ENCODE measurements around the gene NXPE4. TPM values are rescaled to one million over a fixed set of nuclear protein-coding genes. Genes with fewer than 3 reads are reported as not detected.

NXPE4 gene
- total RNA-seq, 1 experiment from 2014 or later, result 0.11 TPM

DNA sequence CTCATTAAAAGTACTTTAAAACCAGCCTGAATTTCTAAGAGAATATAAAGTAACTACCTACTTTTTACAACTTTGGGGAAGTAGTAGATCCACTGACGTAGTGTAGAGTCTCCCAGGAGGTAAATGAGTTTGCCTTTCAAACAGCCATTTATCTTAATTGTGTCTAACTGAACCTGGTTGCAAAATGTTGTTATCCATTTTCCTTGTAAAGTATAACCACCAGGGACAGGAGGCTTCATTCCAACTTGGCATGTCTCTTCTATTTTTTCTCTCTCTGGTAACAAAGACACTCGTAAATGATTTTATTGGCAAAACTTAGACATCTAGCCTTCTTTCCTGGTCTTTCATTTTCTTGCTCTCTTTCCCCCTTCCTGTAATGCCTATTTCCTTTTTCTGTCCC lies 72.8 kb downstream of the NXPE4 start:
- H3K9me3 Mint-ChIP-seq, result peaks cover 48% of the 10 kb centered on the region
- DNase-seq (ENCODE audit: low spot score), result no peak
- no peaks in the 10 kb centered on the region for H3K4me1 Mint-ChIP-seq
- POLR2A ChIA-PET, result no interaction called here
- no peak for TF ChIP-seq ZNF138 (CRISPR knock-in tag; conservative IDR thresholded peaks at IDR 0.05)
- TF ChIP-seq, protein P1, sequence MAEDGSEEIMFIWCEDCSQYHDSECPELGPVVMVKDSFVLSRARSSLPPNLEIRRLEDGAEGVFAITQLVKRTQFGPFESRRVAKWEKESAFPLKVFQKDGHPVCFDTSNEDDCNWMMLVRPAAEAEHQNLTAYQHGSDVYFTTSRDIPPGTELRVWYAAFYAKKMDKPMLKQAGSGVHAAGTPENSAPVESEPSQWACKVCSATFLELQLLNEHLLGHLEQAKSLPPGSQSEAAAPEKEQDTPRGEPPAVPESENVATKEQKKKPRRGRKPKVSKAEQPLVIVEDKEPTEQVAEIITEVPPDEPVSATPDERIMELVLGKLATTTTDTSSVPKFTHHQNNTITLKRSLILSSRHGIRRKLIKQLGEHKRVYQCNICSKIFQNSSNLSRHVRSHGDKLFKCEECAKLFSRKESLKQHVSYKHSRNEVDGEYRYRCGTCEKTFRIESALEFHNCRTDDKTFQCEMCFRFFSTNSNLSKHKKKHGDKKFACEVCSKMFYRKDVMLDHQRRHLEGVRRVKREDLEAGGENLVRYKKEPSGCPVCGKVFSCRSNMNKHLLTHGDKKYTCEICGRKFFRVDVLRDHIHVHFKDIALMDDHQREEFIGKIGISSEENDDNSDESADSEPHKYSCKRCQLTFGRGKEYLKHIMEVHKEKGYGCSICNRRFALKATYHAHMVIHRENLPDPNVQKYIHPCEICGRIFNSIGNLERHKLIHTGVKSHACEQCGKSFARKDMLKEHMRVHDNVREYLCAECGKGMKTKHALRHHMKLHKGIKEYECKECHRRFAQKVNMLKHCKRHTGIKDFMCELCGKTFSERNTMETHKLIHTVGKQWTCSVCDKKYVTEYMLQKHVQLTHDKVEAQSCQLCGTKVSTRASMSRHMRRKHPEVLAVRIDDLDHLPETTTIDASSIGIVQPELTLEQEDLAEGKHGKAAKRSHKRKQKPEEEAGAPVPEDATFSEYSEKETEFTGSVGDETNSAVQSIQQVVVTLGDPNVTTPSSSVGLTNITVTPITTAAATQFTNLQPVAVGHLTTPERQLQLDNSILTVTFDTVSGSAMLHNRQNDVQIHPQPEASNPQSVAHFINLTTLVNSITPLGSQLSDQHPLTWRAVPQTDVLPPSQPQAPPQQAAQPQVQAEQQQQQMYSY (CRISPR knock-in tag; IDR thresholded peaks at IDR 0.05), result no peak
- TF ChIP-seq, protein P2, sequence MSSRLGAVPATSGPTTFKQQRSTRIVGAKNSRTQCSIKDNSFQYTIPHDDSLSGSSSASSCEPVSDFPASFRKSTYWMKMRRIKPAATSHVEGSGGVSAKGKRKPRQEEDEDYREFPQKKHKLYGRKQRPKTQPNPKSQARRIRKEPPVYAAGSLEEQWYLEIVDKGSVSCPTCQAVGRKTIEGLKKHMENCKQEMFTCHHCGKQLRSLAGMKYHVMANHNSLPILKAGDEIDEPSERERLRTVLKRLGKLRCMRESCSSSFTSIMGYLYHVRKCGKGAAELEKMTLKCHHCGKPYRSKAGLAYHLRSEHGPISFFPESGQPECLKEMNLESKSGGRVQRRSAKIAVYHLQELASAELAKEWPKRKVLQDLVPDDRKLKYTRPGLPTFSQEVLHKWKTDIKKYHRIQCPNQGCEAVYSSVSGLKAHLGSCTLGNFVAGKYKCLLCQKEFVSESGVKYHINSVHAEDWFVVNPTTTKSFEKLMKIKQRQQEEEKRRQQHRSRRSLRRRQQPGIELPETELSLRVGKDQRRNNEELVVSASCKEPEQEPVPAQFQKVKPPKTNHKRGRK (CRISPR knock-in tag; IDR thresholded peaks at IDR 0.05; ENCODE audit: borderline replicate concordance), result no peak
- TF ChIP-seq GABPB1 (CRISPR knock-in tag; IDR thresholded peaks at IDR 0.05), result no peak
- TF ChIP-seq, protein P3, sequence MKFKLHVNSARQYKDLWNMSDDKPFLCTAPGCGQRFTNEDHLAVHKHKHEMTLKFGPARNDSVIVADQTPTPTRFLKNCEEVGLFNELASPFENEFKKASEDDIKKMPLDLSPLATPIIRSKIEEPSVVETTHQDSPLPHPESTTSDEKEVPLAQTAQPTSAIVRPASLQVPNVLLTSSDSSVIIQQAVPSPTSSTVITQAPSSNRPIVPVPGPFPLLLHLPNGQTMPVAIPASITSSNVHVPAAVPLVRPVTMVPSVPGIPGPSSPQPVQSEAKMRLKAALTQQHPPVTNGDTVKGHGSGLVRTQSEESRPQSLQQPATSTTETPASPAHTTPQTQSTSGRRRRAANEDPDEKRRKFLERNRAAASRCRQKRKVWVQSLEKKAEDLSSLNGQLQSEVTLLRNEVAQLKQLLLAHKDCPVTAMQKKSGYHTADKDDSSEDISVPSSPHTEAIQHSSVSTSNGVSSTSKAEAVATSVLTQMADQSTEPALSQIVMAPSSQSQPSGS (CRISPR knock-in tag; IDR thresholded peaks at IDR 0.05; ENCODE audit: borderline replicate concordance, low read depth), result no peak
- TF ChIP-seq ETV6 (CRISPR knock-in tag; IDR thresholded peaks at IDR 0.05), result no peak
- TF ChIP-seq, protein P4, sequence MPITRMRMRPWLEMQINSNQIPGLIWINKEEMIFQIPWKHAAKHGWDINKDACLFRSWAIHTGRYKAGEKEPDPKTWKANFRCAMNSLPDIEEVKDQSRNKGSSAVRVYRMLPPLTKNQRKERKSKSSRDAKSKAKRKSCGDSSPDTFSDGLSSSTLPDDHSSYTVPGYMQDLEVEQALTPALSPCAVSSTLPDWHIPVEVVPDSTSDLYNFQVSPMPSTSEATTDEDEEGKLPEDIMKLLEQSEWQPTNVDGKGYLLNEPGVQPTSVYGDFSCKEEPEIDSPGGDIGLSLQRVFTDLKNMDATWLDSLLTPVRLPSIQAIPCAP (CRISPR knock-in tag; IDR thresholded peaks at IDR 0.05), result no peak
- no peak for TF ChIP-seq TEAD1 (CRISPR knock-in tag; IDR thresholded peaks at IDR 0.05)
- TF ChIP-seq ZNF219 (CRISPR knock-in tag; IDR thresholded peaks at IDR 0.05; ENCODE audit: borderline replicate concordance), result no peak
- TF ChIP-seq, protein P5, sequence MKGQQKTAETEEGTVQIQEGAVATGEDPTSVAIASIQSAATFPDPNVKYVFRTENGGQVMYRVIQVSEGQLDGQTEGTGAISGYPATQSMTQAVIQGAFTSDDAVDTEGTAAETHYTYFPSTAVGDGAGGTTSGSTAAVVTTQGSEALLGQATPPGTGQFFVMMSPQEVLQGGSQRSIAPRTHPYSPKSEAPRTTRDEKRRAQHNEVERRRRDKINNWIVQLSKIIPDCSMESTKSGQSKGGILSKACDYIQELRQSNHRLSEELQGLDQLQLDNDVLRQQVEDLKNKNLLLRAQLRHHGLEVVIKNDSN (CRISPR knock-in tag; IDR thresholded peaks at IDR 0.05), result no peak
- TF ChIP-seq OVOL2 (CRISPR knock-in tag; IDR thresholded peaks at IDR 0.05; ENCODE audit: borderline replicate concordance), result no peak
- no peak for TF ChIP-seq SMAD3 (CRISPR knock-in tag; IDR thresholded peaks at IDR 0.05; ENCODE audit: borderline replicate concordance)
- TF ChIP-seq ZNF232 (CRISPR knock-in tag; IDR thresholded peaks at IDR 0.05), result no peak
- TF ChIP-seq SP1 (CRISPR knock-in tag; conservative IDR thresholded peaks at IDR 0.05), result no peak
- TF ChIP-seq, protein P6, sequence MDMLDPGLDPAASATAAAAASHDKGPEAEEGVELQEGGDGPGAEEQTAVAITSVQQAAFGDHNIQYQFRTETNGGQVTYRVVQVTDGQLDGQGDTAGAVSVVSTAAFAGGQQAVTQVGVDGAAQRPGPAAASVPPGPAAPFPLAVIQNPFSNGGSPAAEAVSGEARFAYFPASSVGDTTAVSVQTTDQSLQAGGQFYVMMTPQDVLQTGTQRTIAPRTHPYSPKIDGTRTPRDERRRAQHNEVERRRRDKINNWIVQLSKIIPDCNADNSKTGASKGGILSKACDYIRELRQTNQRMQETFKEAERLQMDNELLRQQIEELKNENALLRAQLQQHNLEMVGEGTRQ (CRISPR knock-in tag; IDR thresholded peaks at IDR 0.05), result no peak
- TF ChIP-seq ZNF263 (CRISPR knock-in tag; IDR thresholded peaks at IDR 0.05; ENCODE audit: low read depth), result no peak
- TF ChIP-seq, protein P7, sequence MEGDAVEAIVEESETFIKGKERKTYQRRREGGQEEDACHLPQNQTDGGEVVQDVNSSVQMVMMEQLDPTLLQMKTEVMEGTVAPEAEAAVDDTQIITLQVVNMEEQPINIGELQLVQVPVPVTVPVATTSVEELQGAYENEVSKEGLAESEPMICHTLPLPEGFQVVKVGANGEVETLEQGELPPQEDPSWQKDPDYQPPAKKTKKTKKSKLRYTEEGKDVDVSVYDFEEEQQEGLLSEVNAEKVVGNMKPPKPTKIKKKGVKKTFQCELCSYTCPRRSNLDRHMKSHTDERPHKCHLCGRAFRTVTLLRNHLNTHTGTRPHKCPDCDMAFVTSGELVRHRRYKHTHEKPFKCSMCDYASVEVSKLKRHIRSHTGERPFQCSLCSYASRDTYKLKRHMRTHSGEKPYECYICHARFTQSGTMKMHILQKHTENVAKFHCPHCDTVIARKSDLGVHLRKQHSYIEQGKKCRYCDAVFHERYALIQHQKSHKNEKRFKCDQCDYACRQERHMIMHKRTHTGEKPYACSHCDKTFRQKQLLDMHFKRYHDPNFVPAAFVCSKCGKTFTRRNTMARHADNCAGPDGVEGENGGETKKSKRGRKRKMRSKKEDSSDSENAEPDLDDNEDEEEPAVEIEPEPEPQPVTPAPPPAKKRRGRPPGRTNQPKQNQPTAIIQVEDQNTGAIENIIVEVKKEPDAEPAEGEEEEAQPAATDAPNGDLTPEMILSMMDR (IDR thresholded peaks at IDR 0.05), result no peak
- no peak for ATAC-seq
- CTCF ChIA-PET, result no interaction called here
- H3K27ac Mint-ChIP-seq, result no peak overlapping the region
- peaks cover 21% of the 10 kb centered on the region for H3K36me3 Mint-ChIP-seq
- H3K4me3 Mint-ChIP-seq, result no peak overlapping the region
- H3K27me3 Mint-ChIP-seq (ENCODE audit: low read depth), result no peaks in the 10 kb centered on the region

Other genes starting within 250 kb of the NXPE4 start
- 5.9 to 7.4 TPM (median 7.3 TPM) in 3 replicates for gene C11orf71, start 195.3 kb downstream of the NXPE4 start, total RNA-seq (2021)
- gene RBM7, start 195.1 kb downstream of the NXPE4 start, total RNA-seq (2021), result 36.3 to 42.1 TPM (median 38.1 TPM) in 3 replicates
- 90.2 to 99.1 TPM (median 98.8 TPM) in 3 replicates for gene REXO2, start 156.3 kb downstream of the NXPE4 start, total RNA-seq (2021)
- 0.16 TPM in 1 of 3 replicates, not detected in the others for gene NXPE1, start 35.9 kb downstream of the NXPE4 start, total RNA-seq (2021)
- gene NXPE2, start 82.7 kb upstream of the NXPE4 start, total RNA-seq (2021), result not detected in 3 replicates